Stomach (tissue), 9 donors: ENCODE results near the gene IGFN1. TPM values are rescaled to one million over a fixed set of nuclear protein-coding genes. Genes with fewer than 3 reads are reported as not detected.

ENCODE experiments used
- DNase-seq, 2 donors: peaks; one replicate each; pipeline versions ENCODE4 v3.0.0 to v3.0.0-alpha.2; 2013 to 2019
- H3K27ac ChIP-seq, 5 donors: fragments of 200-600 bp in 4 of 5; sonication (generic) in 4 of 5; one replicate each; pipeline ENCODE4 v1.5.1; 2013 to 2019; ENCODE audit warnings: mild to moderate bottlenecking in 1 of 5, moderate library complexity in 1 of 5
- H3K27me3 ChIP-seq, 3 donors: fragments of 200-600 bp; sonication (generic); one replicate each; pipeline ENCODE4 v1.5.1; 2017 to 2019; ENCODE audit warnings: mixed run types in 1 of 3
- H3K36me3 ChIP-seq, 4 donors: fragments of 200-600 bp; sonication (generic); 1 replicate in 3 of 4; 2 replicates in 1 of 4; pipeline ENCODE4 v1.5.1; 2016 to 2019
- H3K4me1 ChIP-seq, 4 donors: fragments of 200-600 bp; sonication (generic); one replicate each; pipeline ENCODE4 v1.5.1; 2016 to 2019
- H3K4me3 ChIP-seq, 4 donors: fragments of 200-600 bp; sonication (generic) in 3 of 4; one replicate each; pipeline ENCODE4 v1.5.1; 2016 to 2019; ENCODE audit warnings: mild to moderate bottlenecking in 1 of 4
- H3K9me3 ChIP-seq, 4 donors: fragments of 200-600 bp; sonication (generic); one replicate each; pipeline ENCODE4 v1.5.1; 2016 to 2019
- EP300 ChIP-seq: sonication (generic); formaldehyde crosslinking; IDR thresholded peaks from one replicate; pipeline ENCODE4 v1.6.1; 2017; ENCODE audit warnings: antibody characterized with exemption
- POLR2A ChIP-seq, 4 donors: fragments of 450-650 bp; IDR thresholded peaks; one replicate each; pipeline ENCODE4 v1.6.1; 2016; ENCODE audit warnings: antibody characterized with exemption in 4 of 4, control low read depth in 2 of 4, mild to moderate bottlenecking in 1 of 4, moderate library complexity in 1 of 4
- POLR2AphosphoS5 ChIP-seq, 3 donors: sonication (generic); formaldehyde crosslinking; IDR thresholded peaks; one replicate each; pipeline ENCODE4 v1.6.1; 2016; ENCODE audit warnings: antibody characterized with exemption in 3 of 3
- WGBS, 5 donors: extraction: QIAGEN DNeasy Blood & Tissue Kit in 3 of 5; methylation state at CpG; one replicate each; pipeline versions ENCODE4 v1.1.5 to v1.1.7; 2013 to 2018; 5-methylcytosine and 5-hydroxymethylcytosine counted together
- intact Hi-C: fragments of 100-400 bp; cut with DNase I; formaldehyde crosslinking; loops from one replicate; pipeline ENCODE4 v1.15.1; 2023; ENCODE audit warnings: low total_unique reads
- polyA plus RNA-seq, 3 donors: library from polyadenylated mRNA; stranded (reverse); fragments of 200-250 nt; gene quantifications; one replicate each; pipeline ENCODE4 v1.2.3, GENCODE V29; 2013
- total RNA-seq, 5 donors: library from RNA; depleted of rRNA; stranded (reverse); fragments of >200 nt; gene quantifications; one replicate each; pipeline versions ENCODE4 v1.1.0 to v1.2.3, GENCODE V29; 2014 to 2016
- TF ChIP-seq, protein P1 (sequence below), 7 experiments: fragments of 450-650 bp in 4 of 7; fragments of 200-600 bp in 3 of 7; sonication (generic) in 3 of 7; IDR thresholded peaks; one replicate each; pipeline ENCODE4 v1.5.1; 2016 to 2019; ENCODE audit warnings: antibody characterized with exemption in 7 of 7, control low read depth in 2 of 7, mild to moderate bottlenecking in 1 of 7
- donor health status: healthy with polysubstance abuse.
- donor health status: Bipolar disorder and iron deficiency.
- donor health status: healthy.

Gene IGFN1
- total and polyA plus RNA-seq, 8 donors, result under 0.01 to 0.55 (median 0.05) TPM; not detected in 3

- H3K27ac ChIP-seq, result no peak overlapping the region
- H3K27me3 ChIP-seq, result peaks cover 8 to 55% (median 14%) of the 10 kb centered on the region in 3 donors
- DNase-seq, result no peak
- no peak overlapping the region for H3K4me3 ChIP-seq
- no peaks in the 10 kb centered on the region for H3K36me3 ChIP-seq
- intact Hi-C loops, result no loop called here
- H3K4me1 ChIP-seq, result peaks cover 10 to 13% (median 10%) of the 10 kb centered on the region in 4 donors
- WGBS, 5 donors, result 77 to 93% (median 90%) methylated on average over 8 of the region's 8 CpGs
- no peaks in the 10 kb centered on the region for H3K9me3 ChIP-seq
- no peak for TF ChIP-seq POLR2AphosphoS5 (IDR thresholded peaks at IDR 0.05)
- TF ChIP-seq POLR2A (IDR thresholded peaks at IDR 0.05), result no peak
- no peak for TF ChIP-seq EP300
- TF ChIP-seq, protein P1, sequence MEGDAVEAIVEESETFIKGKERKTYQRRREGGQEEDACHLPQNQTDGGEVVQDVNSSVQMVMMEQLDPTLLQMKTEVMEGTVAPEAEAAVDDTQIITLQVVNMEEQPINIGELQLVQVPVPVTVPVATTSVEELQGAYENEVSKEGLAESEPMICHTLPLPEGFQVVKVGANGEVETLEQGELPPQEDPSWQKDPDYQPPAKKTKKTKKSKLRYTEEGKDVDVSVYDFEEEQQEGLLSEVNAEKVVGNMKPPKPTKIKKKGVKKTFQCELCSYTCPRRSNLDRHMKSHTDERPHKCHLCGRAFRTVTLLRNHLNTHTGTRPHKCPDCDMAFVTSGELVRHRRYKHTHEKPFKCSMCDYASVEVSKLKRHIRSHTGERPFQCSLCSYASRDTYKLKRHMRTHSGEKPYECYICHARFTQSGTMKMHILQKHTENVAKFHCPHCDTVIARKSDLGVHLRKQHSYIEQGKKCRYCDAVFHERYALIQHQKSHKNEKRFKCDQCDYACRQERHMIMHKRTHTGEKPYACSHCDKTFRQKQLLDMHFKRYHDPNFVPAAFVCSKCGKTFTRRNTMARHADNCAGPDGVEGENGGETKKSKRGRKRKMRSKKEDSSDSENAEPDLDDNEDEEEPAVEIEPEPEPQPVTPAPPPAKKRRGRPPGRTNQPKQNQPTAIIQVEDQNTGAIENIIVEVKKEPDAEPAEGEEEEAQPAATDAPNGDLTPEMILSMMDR (IDR thresholded peaks at IDR 0.05), result no peak
Observed at GRCh38 chr1:201261771-201262547, 71.3 kb downstream of the IGFN1 start.

- Histone ChIP-seq H3K36me3 (no peaks in the 10 kb centered on the region), H3K27ac (no peak overlapping the region), H3K27me3 (peaks cover 8 to 65% (median 14%) of the 10 kb centered on the region in 3 donors), H3K4me3 (no peak overlapping the region), H3K4me1 (peaks cover 10 to 13% (median 10%) of the 10 kb centered on the region in 4 donors), H3K9me3 (no peaks in the 10 kb centered on the region)
- intact Hi-C loops, result no loop called here
- DNase-seq, result no peak
- TF ChIP-seq EP300, result no peak
- no peak for TF ChIP-seq POLR2A (IDR thresholded peaks at IDR 0.05)
- TF ChIP-seq, protein P1 (IDR thresholded peaks at IDR 0.05), result no peak
- 87 to 95% (median 90%) methylated on average over 7 of the region's 7 CpGs for WGBS, 5 donors
Observed at GRCh38 chr1:201262963-201263608, 72.5 kb downstream of the IGFN1 start.

GRCh38 chr1:201264072-201264471 is 73.4 kb downstream of the IGFN1 start:
- Histone ChIP-seq H3K36me3 (no peaks in the 10 kb centered on the region), H3K27ac (no peak overlapping the region), H3K27me3 (peaks cover 8 to 67% (median 14%) of the 10 kb centered on the region in 3 donors), H3K4me3 (no peak overlapping the region), H3K9me3 (no peaks in the 10 kb centered on the region), H3K4me1 (peaks cover 10 to 13% (median 10%) of the 10 kb centered on the region in 4 donors)
- TF ChIP-seq EP300, result no peak
- no peak for TF ChIP-seq POLR2A (IDR thresholded peaks at IDR 0.05)
- no peak for TF ChIP-seq POLR2AphosphoS5 (IDR thresholded peaks at IDR 0.05)
- TF ChIP-seq, protein P1 (IDR thresholded peaks at IDR 0.05), result no peak
- peak in 1 of 2 donors; percentile 5 for DNase-seq
- intact Hi-C loops, result no loop called here
- 78 to 95% (median 89%) methylated on average over 5 to 6 of the region's 6 CpGs for WGBS, 5 donors

DNA sequence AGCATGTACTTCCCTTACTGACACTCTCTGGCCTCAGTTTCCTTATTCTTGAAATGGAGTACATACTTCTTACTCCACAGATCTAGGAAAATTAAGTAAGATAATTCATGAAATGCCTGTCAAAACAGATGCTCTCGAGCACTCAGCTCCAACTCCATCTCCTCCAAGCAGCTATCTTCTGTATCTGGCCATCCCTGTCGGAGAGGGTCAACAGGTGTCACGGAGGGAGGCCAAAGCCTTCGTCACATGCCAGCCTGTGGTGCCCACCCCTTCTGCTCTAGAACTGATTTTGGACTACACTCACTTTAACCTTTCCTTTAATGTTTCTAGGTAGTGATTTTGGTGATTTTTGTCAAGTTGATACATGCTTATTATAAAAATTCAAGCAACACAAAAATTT is 73.9 kb downstream of the IGFN1 start:
- H3K9me3 ChIP-seq, result no peaks in the 10 kb centered on the region
- 75 to 89% (median 84%) methylated on average over 4 of the region's 4 CpGs for WGBS, 5 donors
- TF ChIP-seq EP300 (no peak), POLR2AphosphoS5 (IDR thresholded peaks at IDR 0.05) (no peak), POLR2A (IDR thresholded peaks at IDR 0.05) (no peak)
- TF ChIP-seq, protein P1 (IDR thresholded peaks at IDR 0.05), result no peak
- H3K4me3 ChIP-seq, result no peak overlapping the region
- peaks cover 6 to 66% (median 12%) of the 10 kb centered on the region in 3 donors for H3K27me3 ChIP-seq
- peaks cover 7 to 9% (median 8%) of the 10 kb centered on the region in 4 donors for H3K4me1 ChIP-seq
- DNase-seq, result peak in 1 of 2 donors; percentile 10
- intact Hi-C loops, result no loop called here
- H3K27ac ChIP-seq, result no peak overlapping the region
- H3K36me3 ChIP-seq, result no peaks in the 10 kb centered on the region
